NCI-H187 (cell line): Measurements from ENCODE around the gene FGGY.
"Not testable (repeated sequence)": the region's sequence is repeated elsewhere in the genome, so short reads cannot be mapped to it uniquely, and the experiment has no call there.

ENCODE experiments used
- DNase-seq, 2 experiments: peaks; one replicate each; lab custom pipeline; 2025; lab: John Stamatoyannopoulos, UW

Gene FGGY

GRCh38 chr1:59549903-59550302, 253.0 kb downstream of the FGGY start:
- DNase-seq: no peak

DNA sequence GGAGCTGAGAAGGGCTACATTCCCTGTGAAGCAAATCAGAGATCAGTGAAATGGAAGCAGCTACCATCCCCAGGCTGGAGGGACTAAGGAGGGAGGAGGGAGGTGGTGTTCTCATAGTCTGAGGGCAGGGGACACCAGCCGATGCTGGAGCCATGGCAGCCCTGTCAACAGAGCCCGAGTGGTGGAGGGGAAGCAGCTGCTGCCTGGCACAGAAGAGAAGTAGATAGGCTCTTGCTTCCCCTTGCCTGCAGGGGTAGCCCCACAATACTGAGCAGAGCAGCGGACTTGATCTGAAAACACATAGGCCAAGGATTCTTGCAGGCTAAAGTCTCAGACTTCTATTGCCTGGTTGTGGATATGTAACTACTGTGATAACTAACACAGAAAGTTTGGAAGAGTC, 255.1 kb downstream of the FGGY start:
- DNase-seq: no peak

DNA sequence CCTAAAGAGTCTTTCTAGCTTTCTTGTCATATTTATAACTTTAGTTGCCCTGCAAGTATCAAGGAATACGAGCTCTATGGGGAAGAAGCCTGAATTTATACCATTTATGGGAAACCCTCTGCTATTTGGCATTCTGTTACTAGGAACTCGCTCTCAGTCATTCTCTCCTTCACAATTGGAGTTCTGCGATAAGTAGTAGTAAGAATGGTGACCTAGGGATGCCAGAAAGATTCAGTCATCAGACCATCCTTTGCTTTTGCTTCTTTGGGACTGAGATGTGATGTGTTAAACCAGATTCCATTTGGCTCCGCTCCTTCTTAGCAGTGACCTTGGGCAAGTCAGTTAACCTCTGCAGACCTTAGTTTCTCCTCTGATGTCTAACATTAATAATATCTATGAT, 256.5 kb downstream of the FGGY start:
- DNase-seq: no peak

- no peak for DNase-seq
Observed at GRCh38 chr1:59554011-59554663, 257.2 kb downstream of the FGGY start.

DNA sequence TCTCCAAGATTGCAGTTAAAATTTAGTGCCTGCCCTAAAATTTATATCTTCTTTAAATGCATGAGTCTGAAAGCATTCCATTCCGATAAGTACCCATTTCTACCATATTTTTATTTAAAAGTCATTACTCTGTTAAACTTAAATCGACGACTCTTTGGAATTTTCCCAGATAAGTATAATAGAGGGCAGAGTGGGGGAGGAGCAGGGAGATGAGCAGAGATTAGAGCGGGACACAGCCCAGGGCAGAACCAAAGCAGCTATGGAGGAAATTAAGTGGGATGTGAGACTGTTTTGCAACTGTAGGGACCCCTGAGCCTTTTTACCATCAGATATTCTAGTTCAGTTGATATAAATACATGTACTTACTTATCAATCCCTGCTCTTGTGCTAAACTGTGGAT, 257.9 kb downstream of the FGGY start:
- no peak for DNase-seq

DNA sequence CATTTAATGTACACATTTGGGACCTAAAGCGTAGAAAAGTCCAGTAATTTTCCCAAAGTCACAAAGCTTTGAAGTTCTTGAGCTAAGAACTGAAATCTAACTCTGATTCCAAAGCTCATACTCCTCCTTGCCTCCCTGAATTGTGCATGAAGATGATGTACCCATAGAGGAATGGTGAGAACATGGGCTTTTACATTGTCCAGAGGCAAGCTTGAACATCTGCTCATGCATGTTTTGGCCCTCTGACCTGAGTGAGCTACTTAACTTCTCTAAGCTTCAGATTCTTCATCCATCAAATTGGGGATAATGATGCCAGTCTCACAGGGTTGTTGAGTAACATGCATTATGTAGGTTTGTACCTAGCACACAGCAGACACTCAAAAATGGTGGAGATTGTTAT, 259.5 kb downstream of the FGGY start:
- no peak for DNase-seq

DNA sequence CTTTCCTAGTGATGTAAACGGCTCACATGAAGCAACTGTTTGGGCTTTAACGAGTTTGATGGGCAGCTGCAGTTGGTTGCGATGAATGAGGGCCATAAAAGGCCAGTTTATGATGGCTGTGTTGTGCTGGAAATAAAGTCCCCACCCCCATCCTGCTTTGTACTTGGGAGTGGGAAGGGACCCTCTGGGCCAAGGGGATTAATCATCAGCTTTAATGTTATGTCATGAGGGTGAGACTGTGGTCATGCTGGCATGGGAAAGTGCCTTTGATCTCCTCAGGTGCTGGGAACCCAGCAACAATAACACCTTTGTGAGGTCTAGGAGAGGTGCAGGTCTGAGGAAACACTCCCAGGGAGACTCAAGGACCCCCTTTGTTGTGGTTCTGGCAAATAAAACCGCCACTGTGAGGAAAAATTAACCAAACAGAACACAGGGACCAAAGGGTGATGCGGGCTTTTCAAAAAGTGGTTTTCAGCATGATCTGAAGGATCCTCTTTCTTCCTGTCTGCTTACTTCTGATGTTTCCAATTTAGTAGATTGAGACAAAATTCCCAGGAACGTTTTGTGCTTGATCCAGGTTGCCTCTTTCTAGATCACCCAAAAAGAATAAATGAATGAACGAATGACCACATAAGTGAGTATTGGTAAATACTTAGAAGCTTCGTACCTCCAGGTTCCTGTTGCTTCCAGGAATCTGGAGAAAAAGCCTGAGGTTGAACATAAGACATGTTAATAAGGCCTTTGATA, 260.1 kb downstream of the FGGY start:
- DNase-seq: no peak

- DNase-seq: no peak
Observed at GRCh38 chr1:59557549-59557885, 260.6 kb downstream of the FGGY start.

- DNase-seq: not testable (repeated sequence)
Observed at GRCh38 chr1:59558580-59558979, 261.7 kb downstream of the FGGY start.

GRCh38 chr1:59560807-59561450, 264.0 kb downstream of the FGGY start:
- no peak for DNase-seq

GRCh38 chr1:59561796-59562195, 264.9 kb downstream of the FGGY start:
- DNase-seq: no peak

DNA sequence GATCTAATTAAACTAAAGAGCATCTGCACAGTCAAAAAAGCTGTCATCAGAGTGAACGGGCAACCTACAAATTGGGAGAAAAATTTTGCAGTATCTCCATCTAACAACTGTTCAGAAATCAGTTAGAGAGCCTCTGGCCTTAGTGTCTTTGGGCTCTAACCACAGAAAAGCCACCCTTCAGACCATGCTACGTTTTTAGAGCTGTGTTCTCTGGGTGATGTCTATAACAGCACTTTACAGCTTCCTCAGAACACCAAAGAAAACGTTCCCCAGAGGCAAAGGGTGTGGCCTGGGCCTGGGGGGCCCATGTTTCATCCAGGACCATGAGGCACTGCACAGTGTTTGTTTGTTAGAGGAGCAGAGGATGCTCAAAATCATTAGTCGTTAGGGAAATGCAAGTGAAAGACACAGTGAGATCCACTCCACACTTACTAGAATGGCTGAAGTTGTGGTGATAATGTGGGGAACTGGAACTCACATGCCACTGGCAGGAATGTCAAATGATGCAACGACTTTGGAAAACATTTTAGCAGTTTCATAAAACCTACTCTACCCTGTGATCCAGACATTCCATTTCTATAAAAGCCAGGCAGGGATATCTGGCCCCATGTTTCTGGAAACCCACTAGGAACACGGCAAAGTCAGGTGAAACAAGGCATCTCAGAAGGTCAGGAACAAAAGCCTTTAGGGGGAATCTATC, 267.4 kb downstream of the FGGY start:
- no peak for DNase-seq

- no peak for DNase-seq
Observed at GRCh38 chr1:59565611-59566410, 268.9 kb downstream of the FGGY start.

GRCh38 chr1:59568158-59568935, 271.5 kb downstream of the FGGY start:
- no peak for DNase-seq

- no peak for DNase-seq
Observed at GRCh38 chr1:59569198-59569597, 272.3 kb downstream of the FGGY start.

GRCh38 chr1:59570524-59570923, 273.6 kb downstream of the FGGY start:
- DNase-seq: no peak

DNA sequence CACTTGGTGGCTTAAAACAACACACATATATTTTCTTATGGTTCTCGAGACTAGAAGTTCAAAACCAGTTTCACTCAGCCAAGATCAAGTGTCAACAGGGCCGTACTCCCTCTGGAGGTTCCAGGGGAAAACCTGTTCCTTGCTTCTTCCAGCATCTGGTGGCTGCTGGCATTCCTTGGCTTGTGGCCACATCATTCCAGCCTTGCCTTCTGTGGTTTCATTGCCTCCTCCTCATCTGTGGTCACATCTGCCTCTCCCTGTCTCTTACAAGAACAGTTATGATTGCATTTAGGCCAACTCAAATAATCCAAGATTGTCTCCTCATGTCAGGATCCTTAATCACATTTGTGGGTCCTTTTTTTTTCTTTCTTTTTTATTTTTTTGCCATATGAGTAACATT, 277.2 kb downstream of the FGGY start:
- no peak for DNase-seq

- no peak for DNase-seq
Observed at GRCh38 chr1:59577774-59578173, 280.9 kb downstream of the FGGY start.

- DNase-seq: no peak
Observed at GRCh38 chr1:59579222-59579621, 282.3 kb downstream of the FGGY start.

GRCh38 chr1:59580257-59580656, 283.4 kb downstream of the FGGY start:
- no peak for DNase-seq

GRCh38 chr1:59592410-59592809, 295.5 kb downstream of the FGGY start:
- DNase-seq: not testable (repeated sequence)
